LNCAP (cell line): ENCODE data around the gene ZNF532.

Experiments used
- TF ChIP-seq, protein P1 (sequence below): fragments of 450-650 bp; IDR thresholded peaks from 2 replicates; pipeline ENCODE4 v1.5.1; 2017; ENCODE audit warnings: mild to moderate bottlenecking

Gene ZNF532

GRCh38 chr18:58844871-58845270, 19.8 kb upstream of the ZNF532 start:
- TF ChIP-seq, protein P1, sequence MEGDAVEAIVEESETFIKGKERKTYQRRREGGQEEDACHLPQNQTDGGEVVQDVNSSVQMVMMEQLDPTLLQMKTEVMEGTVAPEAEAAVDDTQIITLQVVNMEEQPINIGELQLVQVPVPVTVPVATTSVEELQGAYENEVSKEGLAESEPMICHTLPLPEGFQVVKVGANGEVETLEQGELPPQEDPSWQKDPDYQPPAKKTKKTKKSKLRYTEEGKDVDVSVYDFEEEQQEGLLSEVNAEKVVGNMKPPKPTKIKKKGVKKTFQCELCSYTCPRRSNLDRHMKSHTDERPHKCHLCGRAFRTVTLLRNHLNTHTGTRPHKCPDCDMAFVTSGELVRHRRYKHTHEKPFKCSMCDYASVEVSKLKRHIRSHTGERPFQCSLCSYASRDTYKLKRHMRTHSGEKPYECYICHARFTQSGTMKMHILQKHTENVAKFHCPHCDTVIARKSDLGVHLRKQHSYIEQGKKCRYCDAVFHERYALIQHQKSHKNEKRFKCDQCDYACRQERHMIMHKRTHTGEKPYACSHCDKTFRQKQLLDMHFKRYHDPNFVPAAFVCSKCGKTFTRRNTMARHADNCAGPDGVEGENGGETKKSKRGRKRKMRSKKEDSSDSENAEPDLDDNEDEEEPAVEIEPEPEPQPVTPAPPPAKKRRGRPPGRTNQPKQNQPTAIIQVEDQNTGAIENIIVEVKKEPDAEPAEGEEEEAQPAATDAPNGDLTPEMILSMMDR: no peak

- TF ChIP-seq, protein P1: no peak
Measured at GRCh38 chr18:58845928-58846724, 18.6 kb upstream of the ZNF532 start.

GRCh38 chr18:58847383-58848071, 17.1 kb upstream of the ZNF532 start:
- TF ChIP-seq, protein P1: no peak

GRCh38 chr18:58848685-58849084, 16.0 kb upstream of the ZNF532 start:
- TF ChIP-seq, protein P1: no peak

DNA sequence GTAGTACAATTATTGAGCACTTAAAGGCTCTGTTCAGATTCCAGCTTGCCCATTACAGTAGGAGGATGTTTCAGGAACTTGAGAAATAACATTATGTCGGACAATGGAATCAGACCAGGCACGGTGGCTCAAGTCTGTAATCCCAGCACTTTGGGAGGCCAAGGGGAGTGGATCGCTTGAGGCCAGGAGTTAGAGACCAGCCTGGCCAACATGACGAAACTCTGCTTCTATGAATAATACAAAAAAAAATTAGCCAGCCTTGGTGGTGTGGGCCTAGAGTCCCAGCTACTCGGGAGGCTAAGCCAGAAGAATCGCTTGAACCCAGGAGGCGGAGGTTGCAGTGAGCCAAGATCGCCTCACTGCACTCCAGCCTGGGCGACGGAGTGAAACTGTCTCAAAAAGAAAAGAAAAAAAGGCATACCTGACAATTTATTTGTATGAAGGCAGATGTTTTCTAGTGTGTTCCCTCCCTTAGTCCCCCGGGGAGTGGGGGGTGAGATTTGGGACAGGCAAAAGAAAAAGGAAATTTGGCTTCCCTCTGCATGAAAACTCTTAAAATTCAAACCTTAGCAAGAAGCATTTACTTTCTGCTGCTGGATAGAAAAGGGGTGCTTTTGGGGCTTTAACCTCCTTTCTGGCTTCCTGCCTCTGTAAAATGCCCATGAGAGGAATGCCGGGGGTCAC, 13.7 kb upstream of the ZNF532 start:
- TF ChIP-seq, protein P1: no peak

GRCh38 chr18:58851856-58852255, 12.8 kb upstream of the ZNF532 start:
- TF ChIP-seq, protein P1: no peak

- TF ChIP-seq, protein P1: no peak
Measured at GRCh38 chr18:58852629-58853028, 12.0 kb upstream of the ZNF532 start.
